Glutamatergic neuron (in vitro differentiated cells): ENCODE results near the gene SLC19A3. TPM values are rescaled to one million over a fixed set of nuclear protein-coding genes. Genes with fewer than 3 reads are reported as not detected.

Experiments
- DNase-seq: peaks from one replicate; pipeline ENCODE4 v3.0.0; 2022
- H3K27ac Mint-ChIP-seq: one replicate; pipeline ENCODE4 v1.8.0; 2020; ENCODE audit warnings: mild to moderate bottlenecking, mixed read lengths, inconsistent platforms; ENCODE audit not compliant: unreplicated experiment
- H3K27me3 Mint-ChIP-seq: one replicate; pipeline ENCODE4 v1.8.0; 2020; ENCODE audit warnings: mild to moderate bottlenecking, moderate library complexity, mixed read lengths, inconsistent platforms; ENCODE audit not compliant: unreplicated experiment
- H3K36me3 Mint-ChIP-seq: one replicate; pipeline ENCODE4 v1.8.0; 2020; ENCODE audit warnings: mild to moderate bottlenecking, mixed read lengths, inconsistent platforms; ENCODE audit not compliant: unreplicated experiment
- H3K4me1 Mint-ChIP-seq: one replicate; pipeline ENCODE4 v1.8.0; 2020; ENCODE audit warnings: mild to moderate bottlenecking, low read depth, mixed read lengths, inconsistent platforms; ENCODE audit not compliant: unreplicated experiment
- H3K4me3 Mint-ChIP-seq: one replicate; pipeline ENCODE4 v1.8.0; 2020; ENCODE audit warnings: mild to moderate bottlenecking, mixed read lengths, inconsistent platforms; ENCODE audit not compliant: unreplicated experiment
- H3K9me3 Mint-ChIP-seq: one replicate; pipeline ENCODE4 v1.8.0; 2020; ENCODE audit warnings: mild to moderate bottlenecking, moderate library complexity, mixed read lengths, inconsistent platforms; ENCODE audit not compliant: unreplicated experiment
- total RNA-seq: library from RNA; stranded (reverse); fragmentation: NEBNext Ultra II Directional; extraction: Animal tissue kit (Norgen Biotek cat#: 25700); gene quantifications from one replicate; pipeline ENCODE4 v1.2.1, GENCODE V29; 2021; ENCODE audit not compliant: unreplicated experiment
- TF ChIP-seq, protein P1 (sequence below): fragments of 200-600 bp; sonication (generic); IDR thresholded peaks from one replicate; pipeline ENCODE4 v1.5.0; 2021; ENCODE audit not compliant: partially characterized antibody, unreplicated experiment

SLC19A3 gene
- total RNA-seq, 1 donor from 2014 or later: 1.7 TPM

DNA sequence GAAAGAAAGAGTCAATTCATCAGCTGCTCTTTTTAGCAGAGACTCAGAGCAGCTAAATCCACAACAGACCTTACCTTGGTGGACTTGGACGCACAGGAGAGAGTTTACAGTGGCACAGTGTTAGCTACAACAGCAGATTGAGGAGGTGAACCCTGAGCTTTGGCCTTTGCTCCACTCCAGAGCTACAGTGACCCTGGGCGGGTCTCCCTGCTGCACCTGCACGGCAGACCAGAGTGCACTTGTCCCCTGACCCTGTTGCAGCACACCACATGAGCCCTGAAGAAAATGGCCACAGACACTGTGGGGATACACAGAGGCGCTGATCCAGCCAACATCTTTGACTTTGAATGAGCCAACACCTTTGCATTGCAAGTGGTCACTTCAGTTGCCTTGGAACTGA is 11.0 kb downstream of the SLC19A3 start:
- Mint-ChIP-seq H3K4me1 (no peaks in the 10 kb centered on the region), H3K9me3 (no peaks in the 10 kb centered on the region), H3K27me3 (peaks cover 3% of the 10 kb centered on the region), H3K27ac (no peak overlapping the region), H3K36me3 (no peaks in the 10 kb centered on the region), H3K4me3 (no peak overlapping the region)
- TF ChIP-seq, protein P1, sequence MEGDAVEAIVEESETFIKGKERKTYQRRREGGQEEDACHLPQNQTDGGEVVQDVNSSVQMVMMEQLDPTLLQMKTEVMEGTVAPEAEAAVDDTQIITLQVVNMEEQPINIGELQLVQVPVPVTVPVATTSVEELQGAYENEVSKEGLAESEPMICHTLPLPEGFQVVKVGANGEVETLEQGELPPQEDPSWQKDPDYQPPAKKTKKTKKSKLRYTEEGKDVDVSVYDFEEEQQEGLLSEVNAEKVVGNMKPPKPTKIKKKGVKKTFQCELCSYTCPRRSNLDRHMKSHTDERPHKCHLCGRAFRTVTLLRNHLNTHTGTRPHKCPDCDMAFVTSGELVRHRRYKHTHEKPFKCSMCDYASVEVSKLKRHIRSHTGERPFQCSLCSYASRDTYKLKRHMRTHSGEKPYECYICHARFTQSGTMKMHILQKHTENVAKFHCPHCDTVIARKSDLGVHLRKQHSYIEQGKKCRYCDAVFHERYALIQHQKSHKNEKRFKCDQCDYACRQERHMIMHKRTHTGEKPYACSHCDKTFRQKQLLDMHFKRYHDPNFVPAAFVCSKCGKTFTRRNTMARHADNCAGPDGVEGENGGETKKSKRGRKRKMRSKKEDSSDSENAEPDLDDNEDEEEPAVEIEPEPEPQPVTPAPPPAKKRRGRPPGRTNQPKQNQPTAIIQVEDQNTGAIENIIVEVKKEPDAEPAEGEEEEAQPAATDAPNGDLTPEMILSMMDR: no peak
- DNase-seq: no peak

DNA sequence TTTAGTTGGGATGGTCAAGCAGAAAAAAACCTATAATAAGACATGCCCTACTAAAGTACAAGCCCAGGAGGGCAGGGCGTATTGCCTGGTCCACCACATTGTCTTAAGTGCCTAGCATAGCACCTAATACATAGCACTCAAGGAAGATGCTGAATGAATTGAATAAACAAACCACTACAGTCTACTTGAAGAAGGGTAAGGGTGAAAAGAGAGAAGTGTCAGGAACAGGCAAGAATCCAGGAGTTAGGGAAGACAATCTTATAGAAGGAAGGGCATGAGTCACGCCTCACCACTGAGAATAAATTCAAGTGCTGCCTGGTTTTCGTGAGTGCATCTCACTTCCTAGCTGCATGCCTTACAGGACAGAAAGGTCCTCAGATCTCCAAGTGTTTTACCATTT is 13.9 kb downstream of the SLC19A3 start:
- no peaks in the 10 kb centered on the region for H3K27me3 Mint-ChIP-seq
- H3K36me3 Mint-ChIP-seq: no peaks in the 10 kb centered on the region
- TF ChIP-seq, protein P1: no peak
- H3K4me1 Mint-ChIP-seq: no peaks in the 10 kb centered on the region
- no peaks in the 10 kb centered on the region for H3K9me3 Mint-ChIP-seq
- no peak for DNase-seq
- no peak overlapping the region for H3K27ac Mint-ChIP-seq
- no peak overlapping the region for H3K4me3 Mint-ChIP-seq

DNA sequence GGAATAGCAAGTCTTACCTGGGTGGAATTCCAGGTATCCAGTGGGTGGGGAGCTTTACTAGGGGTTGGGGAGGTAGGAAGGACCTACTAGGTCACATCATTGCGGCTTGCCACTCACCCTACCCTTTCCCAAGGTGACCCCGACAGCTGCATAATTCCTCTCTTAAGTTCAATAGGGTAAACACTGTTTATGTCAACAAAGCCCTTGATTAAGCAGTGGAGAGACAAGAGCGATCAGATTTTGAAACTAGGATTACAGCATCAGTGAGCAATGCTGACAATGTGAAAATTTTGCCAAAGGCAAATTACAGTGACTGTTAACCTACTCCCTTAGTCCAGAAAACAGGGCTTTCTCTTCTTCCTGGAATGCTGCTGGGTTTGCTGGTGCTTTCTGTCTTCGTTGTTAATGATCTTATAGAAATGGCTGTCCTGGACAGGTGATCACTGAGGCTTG is 14.5 kb downstream of the SLC19A3 start:
- Mint-ChIP-seq H3K36me3 (no peaks in the 10 kb centered on the region), H3K4me1 (no peaks in the 10 kb centered on the region), H3K27me3 (no peaks in the 10 kb centered on the region), H3K4me3 (no peak overlapping the region), H3K9me3 (no peaks in the 10 kb centered on the region), H3K27ac (no peak overlapping the region)
- DNase-seq: no peak
- TF ChIP-seq, protein P1: no peak

DNA sequence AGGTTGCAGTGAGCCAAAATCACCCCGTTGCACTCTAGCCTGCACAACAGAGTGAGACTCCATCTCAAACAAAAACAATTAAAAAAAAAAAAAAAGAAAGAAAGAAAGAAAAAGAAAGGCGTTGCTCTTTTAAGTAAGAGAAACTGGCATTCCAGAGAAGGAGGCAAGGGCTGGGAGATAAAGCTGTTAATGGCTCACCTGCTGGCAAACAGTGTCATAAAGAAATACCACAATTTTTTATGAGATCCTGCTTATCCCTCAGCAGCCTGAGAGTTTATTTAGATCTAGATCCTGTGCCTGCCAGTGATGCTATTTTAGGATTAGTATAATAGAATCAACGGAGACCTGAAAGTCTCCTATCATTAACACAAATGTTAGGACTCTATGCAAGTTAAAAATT is 16.3 kb downstream of the SLC19A3 start:
- Mint-ChIP-seq H3K27me3 (no peaks in the 10 kb centered on the region), H3K4me3 (no peak overlapping the region)

DNA sequence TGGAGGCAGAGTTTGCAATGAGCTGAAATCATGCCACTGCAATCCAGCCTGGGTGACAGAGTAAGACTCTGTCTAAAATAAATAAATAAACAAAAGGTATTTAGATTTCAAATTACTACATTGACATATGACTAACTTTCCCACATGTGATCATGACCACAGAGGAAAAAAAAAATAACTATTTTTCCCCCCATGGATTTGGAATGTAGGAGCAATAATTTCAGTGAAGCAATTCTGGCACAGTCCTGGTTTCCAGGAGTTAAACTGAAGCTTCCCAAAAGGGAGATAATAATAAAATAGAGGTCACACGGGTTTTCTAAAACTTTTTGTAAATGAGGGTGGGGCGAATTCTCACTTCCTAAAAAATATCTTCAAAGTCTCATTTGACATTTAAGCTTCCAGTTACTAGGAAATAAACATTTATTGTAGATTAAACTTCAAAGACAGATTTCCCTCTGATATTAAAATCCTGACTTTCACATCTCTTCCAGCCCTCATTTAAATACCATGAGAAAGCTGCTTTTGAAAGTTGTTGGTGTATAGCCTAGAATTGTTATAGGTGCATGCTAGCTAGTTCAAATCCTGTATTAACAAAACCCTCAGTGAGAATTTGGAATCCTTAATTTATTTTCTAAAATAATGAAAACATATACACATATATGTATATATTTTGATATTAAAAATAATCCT is 20.7 kb downstream of the SLC19A3 start:
- H3K27me3 Mint-ChIP-seq: no peaks in the 10 kb centered on the region
- no peaks in the 10 kb centered on the region for H3K4me1 Mint-ChIP-seq
- no peaks in the 10 kb centered on the region for H3K9me3 Mint-ChIP-seq
- DNase-seq: no peak
- no peaks in the 10 kb centered on the region for H3K36me3 Mint-ChIP-seq
- TF ChIP-seq, protein P1: no peak
- no peak overlapping the region for H3K27ac Mint-ChIP-seq
- no peak overlapping the region for H3K4me3 Mint-ChIP-seq

More for the DNA sequence above, 16.3 kb downstream of the SLC19A3 start:
- Mint-ChIP-seq H3K27ac (no peak overlapping the region), H3K36me3 (no peaks in the 10 kb centered on the region), H3K4me1 (no peaks in the 10 kb centered on the region), H3K9me3 (no peaks in the 10 kb centered on the region)
- no peak for DNase-seq
- TF ChIP-seq, protein P1: no peak
